ENCODE measurements around the gene FKBP4. TPM values are rescaled to one million over a fixed set of nuclear protein-coding genes. Genes with fewer than 3 reads are reported as not detected.

The FKBP4 gene
- total RNA-seq, 4 donors from 2014 or later = 29.6 to 86.5 (median 45.1) TPM

DNA sequence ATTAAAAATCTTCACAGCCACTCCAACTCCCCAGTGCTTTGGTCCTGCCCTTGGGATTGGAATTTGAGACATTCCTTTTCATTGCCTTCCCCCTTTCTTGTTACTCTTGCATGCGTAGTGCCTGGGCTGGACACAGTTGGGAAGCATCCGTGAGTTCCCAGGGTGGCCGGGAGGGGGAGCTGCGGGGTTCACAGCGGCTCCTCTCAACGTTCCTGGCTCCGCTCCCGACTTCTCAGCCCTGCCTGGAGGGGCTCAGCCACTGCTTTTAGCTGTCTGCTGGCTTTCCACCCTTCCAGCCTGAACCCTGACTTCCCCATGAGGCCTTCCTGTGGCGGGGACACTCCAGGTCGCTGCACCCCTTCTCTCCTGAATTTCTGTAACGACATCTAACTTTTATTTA lies 58.9 kb downstream of the FKBP4 start:
- peak; percentile 89 for ATAC-seq (ENCODE audit: low FRiP score)
- TF ChIP-seq, protein P1, sequence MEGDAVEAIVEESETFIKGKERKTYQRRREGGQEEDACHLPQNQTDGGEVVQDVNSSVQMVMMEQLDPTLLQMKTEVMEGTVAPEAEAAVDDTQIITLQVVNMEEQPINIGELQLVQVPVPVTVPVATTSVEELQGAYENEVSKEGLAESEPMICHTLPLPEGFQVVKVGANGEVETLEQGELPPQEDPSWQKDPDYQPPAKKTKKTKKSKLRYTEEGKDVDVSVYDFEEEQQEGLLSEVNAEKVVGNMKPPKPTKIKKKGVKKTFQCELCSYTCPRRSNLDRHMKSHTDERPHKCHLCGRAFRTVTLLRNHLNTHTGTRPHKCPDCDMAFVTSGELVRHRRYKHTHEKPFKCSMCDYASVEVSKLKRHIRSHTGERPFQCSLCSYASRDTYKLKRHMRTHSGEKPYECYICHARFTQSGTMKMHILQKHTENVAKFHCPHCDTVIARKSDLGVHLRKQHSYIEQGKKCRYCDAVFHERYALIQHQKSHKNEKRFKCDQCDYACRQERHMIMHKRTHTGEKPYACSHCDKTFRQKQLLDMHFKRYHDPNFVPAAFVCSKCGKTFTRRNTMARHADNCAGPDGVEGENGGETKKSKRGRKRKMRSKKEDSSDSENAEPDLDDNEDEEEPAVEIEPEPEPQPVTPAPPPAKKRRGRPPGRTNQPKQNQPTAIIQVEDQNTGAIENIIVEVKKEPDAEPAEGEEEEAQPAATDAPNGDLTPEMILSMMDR (IDR thresholded peaks at IDR 0.05) = peak in 1 of 3 donors; percentile 6
- DNase-seq (ENCODE audit: low spot score) = peak; percentile 72

Other genes with a start within 250 kb of the FKBP4 start
- 10 to 100 TPM; 23.4 to 40.5 (median 29.0) TPM for gene ITFG2, start 17.7 kb downstream of the FKBP4 start, total RNA-seq
- gene NRIP2, start 40.1 kb downstream of the FKBP4 start, total RNA-seq = 1 to 10 TPM in 2 of 4 donors, under 1 TPM in 2; 0.46 to 4.9 (median 0.93) TPM
- gene TEX52, start 62.1 kb downstream of the FKBP4 start, total RNA-seq = not detected
- 1 to 10 TPM in 1 of 4 donors, under 1 TPM in 3; 0.09 to 4.3 (median 0.50) TPM for gene FOXM1, start 82.2 kb downstream of the FKBP4 start, total RNA-seq
- gene RHNO1, start 82.3 kb downstream of the FKBP4 start, total RNA-seq = 1 to 10 TPM; 4.6 to 8.8 (median 6.1) TPM
- 10 to 100 TPM in 3 of 4 donors, 1 to 10 TPM in 1; 7.8 to 25.4 (median 21.1) TPM for gene TULP3, start 95.9 kb downstream of the FKBP4 start, total RNA-seq
- 10 to 100 TPM; 14.5 to 79.3 (median 17.0) TPM for gene TEAD4, start 164.4 kb downstream of the FKBP4 start, total RNA-seq